Measurements from ENCODE around the gene PDE3A. TPM values are rescaled to one million over a fixed set of nuclear protein-coding genes. Genes with fewer than 3 reads are reported as not detected.

Gene PDE3A
- total and polyA plus RNA-seq, 2 experiments from 2014 or later = 1.8 to 2.7 TPM

DNA sequence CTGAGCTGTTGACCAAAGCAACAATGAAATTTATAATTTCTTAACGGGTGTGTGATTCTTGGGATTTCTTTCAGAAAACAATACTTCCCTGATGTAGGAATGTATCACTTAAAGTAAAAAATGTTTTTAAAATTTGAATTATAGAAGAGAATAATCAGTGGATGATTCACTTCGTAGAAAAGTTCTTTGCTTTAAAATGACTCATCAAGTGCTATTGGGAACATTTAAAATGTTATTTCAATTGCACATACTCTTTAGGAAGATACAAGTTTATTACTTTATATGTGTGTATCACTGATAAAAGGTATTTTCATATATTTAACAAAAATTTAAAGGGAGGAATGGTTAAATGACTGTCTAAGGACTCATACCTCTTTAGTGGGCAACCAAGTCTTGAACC lies 155.3 kb downstream of the PDE3A start:
- H3K27me3 ChIP-seq = no peaks in the 10 kb centered on the region
- no peaks in the 10 kb centered on the region for H3K4me1 ChIP-seq (ENCODE audit: low read depth)
- no peaks in the 10 kb centered on the region for H3K36me3 ChIP-seq
- TF ChIP-seq, protein P1, sequence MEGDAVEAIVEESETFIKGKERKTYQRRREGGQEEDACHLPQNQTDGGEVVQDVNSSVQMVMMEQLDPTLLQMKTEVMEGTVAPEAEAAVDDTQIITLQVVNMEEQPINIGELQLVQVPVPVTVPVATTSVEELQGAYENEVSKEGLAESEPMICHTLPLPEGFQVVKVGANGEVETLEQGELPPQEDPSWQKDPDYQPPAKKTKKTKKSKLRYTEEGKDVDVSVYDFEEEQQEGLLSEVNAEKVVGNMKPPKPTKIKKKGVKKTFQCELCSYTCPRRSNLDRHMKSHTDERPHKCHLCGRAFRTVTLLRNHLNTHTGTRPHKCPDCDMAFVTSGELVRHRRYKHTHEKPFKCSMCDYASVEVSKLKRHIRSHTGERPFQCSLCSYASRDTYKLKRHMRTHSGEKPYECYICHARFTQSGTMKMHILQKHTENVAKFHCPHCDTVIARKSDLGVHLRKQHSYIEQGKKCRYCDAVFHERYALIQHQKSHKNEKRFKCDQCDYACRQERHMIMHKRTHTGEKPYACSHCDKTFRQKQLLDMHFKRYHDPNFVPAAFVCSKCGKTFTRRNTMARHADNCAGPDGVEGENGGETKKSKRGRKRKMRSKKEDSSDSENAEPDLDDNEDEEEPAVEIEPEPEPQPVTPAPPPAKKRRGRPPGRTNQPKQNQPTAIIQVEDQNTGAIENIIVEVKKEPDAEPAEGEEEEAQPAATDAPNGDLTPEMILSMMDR (IDR thresholded peaks at IDR 0.05; ENCODE audit: low read depth, low read length) = no peak
- DNase-seq (ENCODE audit: low read depth in 1 of 2, low spot score in 1 of 2) = peak in 1 of 2 donors; percentile 20
- no peak overlapping the region for H3K27ac ChIP-seq
- H3K9me3 ChIP-seq (ENCODE audit: low read depth) = no peaks in the 10 kb centered on the region
- no peak overlapping the region for H3K4me3 ChIP-seq

DNA sequence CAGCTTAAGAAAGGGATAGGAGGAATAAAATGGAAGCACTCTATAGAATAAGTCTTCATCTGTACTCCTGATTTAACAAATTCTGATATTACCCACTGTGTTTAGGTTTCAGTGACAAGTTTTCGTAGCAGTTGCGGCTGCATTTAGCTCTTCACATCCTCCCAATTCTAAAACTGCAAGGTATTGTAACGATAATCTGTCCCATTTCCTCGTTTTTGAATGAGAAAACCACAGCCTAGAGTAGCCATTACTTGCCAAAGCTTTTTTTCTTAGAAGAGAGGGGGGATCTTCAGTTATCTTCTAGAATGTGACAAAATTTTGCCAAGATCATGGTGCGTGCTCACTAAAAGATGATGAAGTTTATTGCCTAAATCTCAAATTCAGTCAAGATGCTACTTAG lies 155.8 kb downstream of the PDE3A start:
- H3K4me3 ChIP-seq = no peak overlapping the region
- H3K27me3 ChIP-seq = no peaks in the 10 kb centered on the region
- DNase-seq (ENCODE audit: low read depth in 1 of 2, low spot score in 1 of 2) = no peak
- no peaks in the 10 kb centered on the region for H3K4me1 ChIP-seq (ENCODE audit: low read depth)
- TF ChIP-seq, protein P1 (IDR thresholded peaks at IDR 0.05; ENCODE audit: low read depth, low read length) = no peak
- H3K36me3 ChIP-seq = no peaks in the 10 kb centered on the region
- no peaks in the 10 kb centered on the region for H3K9me3 ChIP-seq (ENCODE audit: low read depth)
- H3K27ac ChIP-seq = no peak overlapping the region

DNA sequence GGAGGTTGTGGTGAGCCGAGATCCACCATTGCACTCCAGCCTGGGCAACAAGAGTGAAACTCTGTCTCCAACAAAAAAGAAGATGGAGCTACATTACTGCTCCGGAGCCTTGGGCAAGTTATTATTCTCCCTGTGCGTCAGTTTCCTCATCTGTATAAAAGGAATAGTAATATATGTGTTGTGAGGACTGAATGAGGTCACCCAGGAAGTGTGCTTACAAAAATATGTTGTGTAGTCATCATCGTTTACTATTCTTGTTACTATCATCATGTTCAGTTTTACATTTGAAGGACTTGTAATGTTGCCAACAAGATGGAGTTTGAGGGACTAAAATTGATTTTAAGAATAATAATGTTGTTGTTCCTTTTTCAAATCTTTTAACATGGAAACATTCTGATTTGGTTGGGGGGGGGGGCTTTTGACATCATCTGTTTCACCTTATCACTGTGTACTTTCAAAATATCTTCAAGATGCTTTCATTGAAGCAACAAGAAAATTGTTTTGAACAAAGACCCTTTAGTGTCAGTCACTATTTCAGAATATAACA lies 156.8 kb downstream of the PDE3A start:
- peak in 1 of 2 donors; percentile 47 for DNase-seq (ENCODE audit: low read depth in 1 of 2, low spot score in 1 of 2)
- H3K4me3 ChIP-seq = no peak overlapping the region
- TF ChIP-seq, protein P1 (IDR thresholded peaks at IDR 0.05; ENCODE audit: low read depth, low read length) = no peak
- no peaks in the 10 kb centered on the region for H3K9me3 ChIP-seq (ENCODE audit: low read depth)
- H3K27me3 ChIP-seq = no peaks in the 10 kb centered on the region
- H3K4me1 ChIP-seq (ENCODE audit: low read depth) = no peaks in the 10 kb centered on the region
- no peaks in the 10 kb centered on the region for H3K36me3 ChIP-seq
- H3K27ac ChIP-seq = no peak overlapping the region

DNA sequence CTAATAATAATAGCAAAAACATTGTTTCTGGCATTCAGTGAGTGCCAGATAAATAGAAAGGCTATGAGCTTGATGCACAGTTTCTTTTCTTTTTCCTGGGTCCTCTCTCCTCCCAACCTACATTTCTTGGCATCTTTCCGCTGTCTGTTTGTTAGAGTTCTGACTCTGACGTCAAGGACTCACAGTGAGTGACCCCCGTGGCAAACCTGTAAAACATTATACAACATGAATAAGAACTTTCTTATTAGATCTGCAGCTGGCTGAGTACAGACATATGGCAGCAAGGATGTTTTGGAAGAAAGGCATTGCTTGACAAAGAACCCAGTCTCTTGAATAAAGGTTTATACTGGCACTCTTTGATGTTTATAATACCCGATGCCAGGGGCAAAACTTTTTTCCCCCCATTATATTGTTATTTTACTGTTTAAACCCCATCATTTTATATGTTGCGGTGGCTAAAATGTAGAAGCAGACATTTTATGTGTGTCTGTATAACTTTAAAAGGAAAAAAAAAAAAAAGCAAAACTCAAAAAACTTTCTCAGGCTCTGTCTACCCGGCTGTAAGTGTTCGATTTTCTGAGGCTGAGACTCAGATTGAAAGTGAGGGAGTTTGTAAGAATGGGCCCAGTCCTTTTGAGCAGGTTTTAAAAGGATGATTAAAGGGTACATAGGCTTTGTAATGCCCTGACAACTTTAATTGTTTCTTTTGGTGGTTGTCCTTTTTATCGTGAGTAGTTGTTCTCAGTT lies 159.3 kb downstream of the PDE3A start:
- Histone ChIP-seq H3K4me1 (ENCODE audit: low read depth) (no peaks in the 10 kb centered on the region), H3K36me3 (no peaks in the 10 kb centered on the region), H3K4me3 (no peak overlapping the region), H3K27ac (no peak overlapping the region), H3K27me3 (no peaks in the 10 kb centered on the region), H3K9me3 (ENCODE audit: low read depth) (no peaks in the 10 kb centered on the region)
- peak in 1 of 2 donors; percentile 70 for DNase-seq (ENCODE audit: low read depth in 1 of 2, low spot score in 1 of 2)
- TF ChIP-seq, protein P1 (IDR thresholded peaks at IDR 0.05; ENCODE audit: low read depth, low read length) = no peak

DNA sequence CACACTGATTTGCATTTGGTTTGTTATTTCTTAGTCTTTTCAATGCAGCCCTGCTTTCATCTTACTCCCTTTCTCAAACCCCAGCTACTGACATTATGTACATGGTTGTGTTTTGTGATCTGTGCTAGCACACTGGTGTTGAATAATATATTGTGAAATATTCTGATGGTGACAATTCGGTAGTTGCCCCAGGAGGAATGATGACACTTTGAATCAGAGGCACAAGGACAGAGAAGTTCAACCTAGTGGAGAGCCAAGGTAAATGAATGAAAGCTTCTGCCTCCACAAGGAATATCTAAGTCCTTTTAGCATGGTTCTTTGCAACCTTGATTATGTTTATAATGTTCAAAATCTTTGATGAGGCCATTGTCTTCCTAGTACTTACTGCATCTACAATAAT lies 159.9 kb downstream of the PDE3A start:
- Histone ChIP-seq H3K27me3 (no peaks in the 10 kb centered on the region), H3K4me1 (ENCODE audit: low read depth) (no peaks in the 10 kb centered on the region), H3K36me3 (no peaks in the 10 kb centered on the region), H3K27ac (no peak overlapping the region), H3K4me3 (no peak overlapping the region), H3K9me3 (ENCODE audit: low read depth) (no peaks in the 10 kb centered on the region)
- no peak for DNase-seq (ENCODE audit: low read depth in 1 of 2, low spot score in 1 of 2)
- TF ChIP-seq, protein P1 (IDR thresholded peaks at IDR 0.05; ENCODE audit: low read depth, low read length) = no peak

Measured in cardiac muscle cell (in vitro differentiated cells and primary cell).